Measurements from ENCODE around the gene BCAS1.
"Not testable (repeated sequence)": the region's sequence is repeated elsewhere in the genome, so short reads cannot be mapped to it uniquely, and the experiment has no call there.

Gene BCAS1

DNA sequence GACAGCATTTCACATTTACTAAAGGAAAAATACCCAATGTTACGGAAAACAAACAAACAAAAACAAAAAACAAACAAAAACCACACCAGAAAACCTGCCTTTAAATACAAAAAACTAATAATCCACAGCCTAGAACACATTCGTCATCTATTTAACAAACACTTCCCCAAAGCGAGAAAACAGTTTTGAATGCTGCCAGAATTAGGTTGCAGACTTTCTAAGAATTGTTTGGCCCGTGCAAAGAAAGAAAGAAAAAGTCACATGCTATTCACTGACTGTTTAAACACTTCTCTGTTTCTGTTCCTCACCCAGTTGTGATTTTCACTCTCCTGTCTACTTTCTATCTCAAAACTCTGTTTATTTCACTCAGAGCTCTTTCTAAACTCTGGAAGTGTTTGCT lies 52.5 kb downstream of the BCAS1 start:
- no peak for DNase-seq (ENCODE audit: low spot score)

DNA sequence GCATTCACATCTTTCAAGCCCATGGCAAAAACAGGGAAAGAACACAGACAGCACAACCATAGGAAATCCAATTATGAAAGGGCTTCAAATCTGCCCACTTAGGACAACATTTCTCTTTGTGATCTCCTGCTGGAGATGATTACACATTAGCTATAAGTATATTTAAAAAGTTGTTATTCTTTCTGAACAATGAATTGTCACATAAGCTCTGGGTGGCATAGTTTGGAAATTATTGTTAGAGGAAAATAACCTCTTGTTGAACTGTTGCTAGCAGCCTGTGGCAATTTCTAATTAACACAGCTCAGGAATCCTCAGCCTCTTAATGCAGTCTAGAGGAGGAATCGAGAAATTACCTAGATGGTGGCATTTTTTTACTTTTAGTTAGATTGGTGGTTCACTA lies 54.9 kb downstream of the BCAS1 start:
- no peak for DNase-seq (ENCODE audit: low spot score)

DNA sequence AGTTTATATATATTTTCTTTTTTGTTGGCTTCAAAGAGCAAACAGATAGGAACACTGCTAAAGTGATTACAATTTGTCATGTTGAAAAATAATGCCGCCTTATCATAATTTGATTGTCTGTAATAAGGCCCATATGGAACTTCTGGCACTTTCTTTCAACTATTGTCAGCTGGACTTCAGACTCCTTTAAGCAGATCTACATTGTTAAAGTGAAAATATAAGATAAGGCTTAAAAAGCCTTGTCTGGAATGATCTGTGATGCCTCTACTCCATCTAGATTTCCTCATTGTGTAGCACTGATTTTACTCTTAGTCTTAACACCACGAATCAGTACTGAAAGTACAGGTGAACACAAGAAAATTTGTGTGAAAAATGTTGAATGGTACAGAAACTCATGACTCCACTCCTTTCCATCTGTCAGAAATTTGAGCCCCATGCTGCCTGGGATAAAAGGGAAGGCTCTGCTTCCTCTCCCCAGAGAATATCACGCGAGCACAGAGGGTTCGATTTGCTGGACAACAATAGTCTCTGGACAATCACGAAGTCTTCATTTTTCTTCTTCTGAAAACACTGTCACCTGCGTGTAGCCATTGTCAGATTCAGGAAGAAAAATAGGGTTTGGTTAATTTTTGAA lies 56.0 kb downstream of the BCAS1 start:
- DNase-seq (ENCODE audit: low spot score): no peak

DNA sequence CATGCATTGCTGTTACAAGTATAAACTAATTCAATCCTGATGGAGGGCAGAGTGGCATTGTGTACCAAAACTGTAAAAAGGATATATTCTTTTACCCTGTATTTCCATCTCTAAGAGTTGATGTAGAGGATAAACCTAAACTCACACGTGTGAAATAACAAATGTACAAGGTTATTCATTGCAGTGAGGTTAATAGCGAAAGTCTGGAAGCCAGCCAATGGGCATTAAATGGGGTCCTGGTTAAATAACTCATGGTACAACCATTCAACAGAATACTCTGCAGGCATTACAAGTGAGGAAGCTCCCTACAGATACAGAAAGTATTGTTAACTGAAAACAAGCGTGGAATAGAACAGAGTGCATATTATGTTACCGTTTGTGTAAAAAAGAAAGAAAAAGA lies 56.9 kb downstream of the BCAS1 start:
- DNase-seq (ENCODE audit: low spot score): no peak

DNA sequence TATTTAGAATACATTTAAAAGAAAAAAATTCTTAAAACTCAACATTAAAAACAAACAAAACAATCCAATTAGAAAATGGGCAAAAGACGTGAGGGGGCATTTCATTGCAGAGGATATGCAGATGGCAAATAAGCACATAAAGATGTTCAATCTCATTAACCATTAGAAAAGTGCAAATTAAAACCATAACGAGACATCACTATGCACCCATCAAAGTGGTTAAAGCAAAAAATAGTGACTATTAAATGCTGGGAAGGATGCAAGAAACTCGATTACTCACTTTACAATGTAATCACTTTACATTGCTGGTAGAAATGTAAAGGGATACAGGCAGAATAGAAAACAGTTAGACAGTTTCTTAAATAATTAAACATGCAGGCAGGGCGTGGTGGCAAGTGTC lies 59.0 kb downstream of the BCAS1 start:
- no peak for DNase-seq (ENCODE audit: low spot score)

GRCh38 chr20:54006216-54006615 lies 64.2 kb downstream of the BCAS1 start:
- not testable (repeated sequence) for DNase-seq (ENCODE audit: low spot score)

- DNase-seq (ENCODE audit: low spot score): no peak
These were observed 64.9 kb downstream of the BCAS1 start for GRCh38 chr20:54005524-54005923.

- DNase-seq (ENCODE audit: low spot score): no peak
These were observed 65.9 kb downstream of the BCAS1 start for GRCh38 chr20:54004445-54004844.

GRCh38 chr20:54002741-54003140 lies 67.7 kb downstream of the BCAS1 start:
- no peak for DNase-seq (ENCODE audit: low spot score)

GRCh38 chr20:54002056-54002575 lies 68.3 kb downstream of the BCAS1 start:
- no peak for DNase-seq (ENCODE audit: low spot score)

DNA sequence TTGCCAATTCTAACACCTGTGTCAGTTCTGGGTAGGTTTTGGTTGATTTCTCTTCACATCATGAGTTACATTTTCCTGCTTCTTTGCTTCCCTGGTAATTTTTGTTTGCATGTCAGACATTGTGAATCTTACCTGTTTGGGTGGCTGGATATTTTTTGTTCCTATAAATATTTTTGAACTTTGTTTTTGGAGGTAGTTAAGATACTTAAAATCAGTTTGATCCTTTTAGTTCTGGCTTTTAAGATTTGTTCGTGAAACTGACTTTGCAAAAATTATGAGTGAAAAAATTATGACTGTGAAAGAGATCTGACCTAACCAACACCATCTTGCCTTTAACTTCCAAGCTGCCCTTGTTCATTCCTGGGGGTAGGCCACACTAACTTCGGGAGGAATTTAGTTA lies 69.5 kb downstream of the BCAS1 start:
- DNase-seq (ENCODE audit: low spot score): no peak

DNA sequence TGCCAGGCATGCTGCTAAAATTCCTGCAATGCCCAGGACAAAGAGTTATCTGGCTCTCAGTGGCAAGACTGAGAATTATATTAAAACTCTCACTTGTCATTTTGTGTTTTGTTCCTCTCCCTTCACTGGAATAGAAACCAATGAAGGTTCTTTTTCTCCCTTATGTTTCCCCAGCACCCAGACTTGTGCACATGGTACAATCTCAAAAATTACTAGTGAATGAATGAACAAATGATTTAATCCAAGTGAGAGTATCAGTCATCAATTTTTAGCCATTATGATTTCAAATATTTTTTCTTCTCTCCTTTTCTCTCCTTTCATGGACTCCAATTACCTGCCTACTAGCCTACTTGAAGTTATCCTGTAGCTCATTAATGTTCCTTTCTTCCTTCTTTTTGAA lies 70.1 kb downstream of the BCAS1 start:
- no peak for DNase-seq (ENCODE audit: low spot score)

DNA sequence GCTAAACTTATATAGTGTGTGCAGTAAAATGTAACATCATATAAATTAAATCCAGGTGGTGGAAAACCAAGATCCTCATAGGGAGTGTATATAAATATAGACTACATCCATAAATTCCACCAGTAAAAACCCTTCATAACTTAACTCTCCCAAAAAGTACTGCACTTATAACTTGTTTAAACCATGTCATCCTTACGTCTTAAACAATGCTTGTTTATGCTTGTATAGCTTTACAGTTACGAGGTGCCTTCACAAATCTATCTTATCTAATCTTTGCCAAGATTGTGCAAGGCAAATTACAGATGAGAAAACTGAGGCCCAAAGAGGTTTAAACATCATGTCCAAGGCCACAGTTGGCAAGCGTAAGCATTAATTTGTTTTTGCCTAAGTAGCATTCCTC lies 71.3 kb downstream of the BCAS1 start:
- no peak for DNase-seq (ENCODE audit: low spot score)

GRCh38 chr20:53996584-53997486 lies 73.6 kb downstream of the BCAS1 start:
- DNase-seq (ENCODE audit: low spot score): no peak

DNA sequence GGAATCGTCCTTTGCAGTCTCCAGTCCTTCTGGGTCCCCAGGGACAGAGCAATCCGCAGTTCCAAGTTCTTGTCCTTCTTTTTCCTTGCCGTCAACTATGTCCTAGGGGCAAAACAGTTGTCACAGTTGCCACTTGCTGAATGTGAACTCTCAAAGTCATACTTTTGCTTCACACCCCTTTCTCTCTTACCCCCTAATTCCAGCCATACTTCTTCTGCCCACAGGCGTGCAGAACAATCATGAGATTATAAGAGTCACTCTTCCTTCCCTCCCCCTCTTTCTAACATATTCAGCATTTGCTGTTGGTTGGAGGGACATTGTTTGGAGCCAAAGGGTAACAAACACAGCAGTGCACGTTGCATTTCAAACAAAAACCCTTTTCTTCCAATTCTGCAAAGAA lies 74.4 kb downstream of the BCAS1 start:
- no peak for DNase-seq (ENCODE audit: low spot score)

GRCh38 chr20:53994088-53994487 lies 76.3 kb downstream of the BCAS1 start:
- no peak for DNase-seq (ENCODE audit: low spot score)

DNA sequence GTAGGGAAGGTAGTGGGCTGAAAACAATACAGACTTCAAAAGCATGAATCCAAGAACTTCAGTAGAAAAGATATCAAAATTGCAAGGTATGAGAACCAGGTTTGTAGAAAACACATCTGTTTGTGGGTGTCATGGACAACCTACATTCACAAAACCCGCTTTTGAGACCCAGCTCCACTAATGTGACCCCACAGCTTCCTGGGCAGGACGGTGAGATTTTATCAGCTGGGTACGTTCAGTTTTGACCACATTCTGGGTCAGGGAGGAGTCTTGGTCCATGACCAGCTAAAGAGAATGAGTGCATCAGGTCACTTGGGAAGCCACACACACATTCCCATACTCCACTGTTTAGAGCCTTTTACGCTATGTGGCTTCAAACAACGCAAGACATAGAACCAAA lies 77.1 kb downstream of the BCAS1 start:
- DNase-seq (ENCODE audit: low spot score): no peak

GRCh38 chr20:53990768-53991450 lies 79.5 kb downstream of the BCAS1 start:
- DNase-seq (ENCODE audit: low spot score): no peak

- no peak for DNase-seq (ENCODE audit: low spot score)
These were observed 80.4 kb downstream of the BCAS1 start for GRCh38 chr20:53990003-53990402.

GRCh38 chr20:53989401-53989800 lies 81.0 kb downstream of the BCAS1 start:
- no peak for DNase-seq (ENCODE audit: low spot score)

DNA sequence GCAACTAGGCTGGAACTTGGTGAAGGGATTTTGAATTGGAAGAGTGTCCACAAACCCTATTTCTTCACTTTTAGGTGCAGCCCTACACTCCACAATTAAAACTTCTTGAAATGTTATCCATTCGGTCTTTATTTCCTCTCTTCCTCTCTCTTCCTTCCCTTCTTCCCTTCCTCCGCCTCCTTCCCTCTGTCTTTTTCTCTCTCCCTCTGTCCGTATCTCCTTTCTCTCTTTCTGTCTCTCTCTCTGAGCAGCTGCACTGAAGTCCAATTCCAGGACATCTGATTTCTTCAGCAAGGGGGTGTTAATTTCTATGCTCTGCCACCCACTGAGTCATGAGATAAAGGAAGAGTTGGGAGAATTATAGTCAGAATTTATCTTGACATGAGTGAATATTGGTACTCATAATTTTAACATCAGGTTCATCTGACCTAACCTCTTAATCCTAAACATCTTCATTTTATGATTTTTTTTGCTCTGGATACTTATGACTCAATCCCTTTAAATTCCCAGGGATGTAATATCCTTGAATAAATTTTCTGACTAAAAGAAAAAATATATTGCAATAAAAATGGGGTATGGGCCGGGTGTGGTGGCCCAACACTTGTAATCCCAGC lies 84.2 kb downstream of the BCAS1 start:
- no peak for DNase-seq (ENCODE audit: low spot score)

GRCh38 chr20:53985150-53985518 lies 85.3 kb downstream of the BCAS1 start:
- DNase-seq (ENCODE audit: low spot score): no peak
